CMK (cell line): ENCODE data around the gene PLAU.
"Not testable (repeated sequence)": the region's sequence is repeated elsewhere in the genome, so short reads cannot be mapped to it uniquely, and the experiment has no call there.

Source experiments
- DNase-seq: peaks from one replicate; pipeline ENCODE4 v3.0.0-alpha.2; 2010; ENCODE audit warnings: low read depth

The PLAU gene

DNA sequence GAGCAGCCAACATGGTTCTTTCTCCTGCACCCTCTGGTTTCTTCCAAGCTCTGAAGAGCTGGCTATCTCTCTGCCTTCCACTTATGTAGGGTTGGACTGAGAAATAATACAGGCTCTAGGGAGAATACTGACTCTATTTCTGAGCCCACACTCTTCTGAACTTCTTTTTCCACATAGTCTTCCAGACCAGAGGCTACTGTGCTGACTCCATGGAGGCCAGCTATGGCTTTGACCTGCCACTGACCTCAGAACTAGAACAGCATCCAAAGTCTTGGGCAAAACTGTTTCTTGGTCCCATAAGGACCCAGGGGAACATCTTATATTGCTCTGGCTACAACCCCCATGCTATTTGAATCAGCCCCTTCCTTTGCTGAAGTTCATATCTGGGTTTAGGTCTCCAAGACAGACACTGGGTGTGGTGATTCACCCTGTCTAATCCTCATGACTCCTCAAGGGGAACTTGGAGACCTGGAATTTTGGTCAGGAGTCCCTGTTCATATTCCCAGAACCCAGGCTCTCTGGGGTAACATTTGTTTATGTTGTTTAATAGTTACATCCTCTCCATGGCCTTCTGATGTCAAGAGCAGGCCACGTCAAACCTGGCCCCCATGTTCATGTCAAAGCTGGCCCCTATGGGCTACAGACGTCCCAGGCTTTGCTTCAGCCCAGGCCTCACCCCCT, 12.1 kb upstream of the PLAU start:
- no peak for DNase-seq

DNA sequence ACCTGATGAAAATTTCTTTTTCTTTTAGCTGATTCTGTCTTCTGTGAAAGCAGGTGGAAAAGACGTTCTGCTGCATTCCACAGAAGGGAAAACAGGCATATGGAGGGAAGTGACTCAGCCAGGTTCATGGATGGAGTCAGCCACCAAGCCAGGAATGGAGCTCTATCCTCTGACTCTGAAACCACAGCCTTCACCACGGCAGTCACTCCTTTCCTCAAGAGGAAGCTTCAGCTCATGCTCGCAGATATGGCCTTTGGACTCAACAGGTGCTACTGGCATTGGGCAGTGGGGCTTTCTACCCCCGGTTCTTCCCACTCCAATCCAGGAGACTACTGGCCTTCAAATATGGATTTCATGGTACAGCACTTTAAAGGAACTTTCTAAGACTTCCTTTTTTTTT, 11.5 kb upstream of the PLAU start:
- DNase-seq, result no peak

DNA sequence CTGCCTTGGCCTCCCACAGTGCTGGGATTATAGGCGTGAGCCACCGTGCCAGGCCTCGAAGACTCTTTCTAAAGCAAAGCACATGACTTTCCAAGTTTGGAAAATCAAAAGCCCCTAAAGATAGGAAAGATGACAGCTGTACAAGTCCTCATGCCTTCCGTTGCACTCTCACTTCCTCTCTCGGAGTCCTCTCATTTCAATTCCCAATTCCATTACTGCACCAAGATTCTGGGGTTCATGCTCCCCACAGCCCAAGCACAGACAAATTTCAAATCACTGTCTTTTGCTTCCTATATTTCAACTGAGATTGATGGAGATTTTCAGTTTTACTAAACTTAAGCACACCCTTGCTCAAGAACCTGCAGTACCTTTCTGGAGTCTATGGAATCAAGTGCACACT, 10.9 kb upstream of the PLAU start:
- no peak for DNase-seq

- DNase-seq, result no peak
These were observed 9.7 kb upstream of the PLAU start for GRCh38 chr10:73901261-73901660.

DNA sequence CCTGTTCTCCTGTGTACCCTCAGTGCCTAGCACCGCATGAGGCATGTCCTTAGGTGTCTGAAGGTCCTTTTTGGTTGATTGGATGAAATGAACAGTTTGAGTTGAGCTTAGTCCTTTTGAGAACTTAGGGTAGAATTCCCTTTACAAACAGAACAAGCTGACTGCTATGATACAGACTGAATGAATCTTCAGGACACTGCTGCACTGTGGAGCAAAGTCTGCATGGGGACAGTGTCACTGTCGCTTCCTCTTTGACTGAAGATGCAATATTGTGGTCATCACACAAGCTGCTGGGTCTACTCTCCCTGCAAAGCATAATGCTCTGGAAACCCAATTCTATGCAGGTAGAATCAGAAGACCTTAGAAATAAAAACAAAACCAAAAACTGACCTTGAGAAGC, 8.6 kb upstream of the PLAU start:
- DNase-seq, result no peak

GRCh38 chr10:73905256-73906020, 5.5 kb upstream of the PLAU start:
- DNase-seq, result no peak

DNA sequence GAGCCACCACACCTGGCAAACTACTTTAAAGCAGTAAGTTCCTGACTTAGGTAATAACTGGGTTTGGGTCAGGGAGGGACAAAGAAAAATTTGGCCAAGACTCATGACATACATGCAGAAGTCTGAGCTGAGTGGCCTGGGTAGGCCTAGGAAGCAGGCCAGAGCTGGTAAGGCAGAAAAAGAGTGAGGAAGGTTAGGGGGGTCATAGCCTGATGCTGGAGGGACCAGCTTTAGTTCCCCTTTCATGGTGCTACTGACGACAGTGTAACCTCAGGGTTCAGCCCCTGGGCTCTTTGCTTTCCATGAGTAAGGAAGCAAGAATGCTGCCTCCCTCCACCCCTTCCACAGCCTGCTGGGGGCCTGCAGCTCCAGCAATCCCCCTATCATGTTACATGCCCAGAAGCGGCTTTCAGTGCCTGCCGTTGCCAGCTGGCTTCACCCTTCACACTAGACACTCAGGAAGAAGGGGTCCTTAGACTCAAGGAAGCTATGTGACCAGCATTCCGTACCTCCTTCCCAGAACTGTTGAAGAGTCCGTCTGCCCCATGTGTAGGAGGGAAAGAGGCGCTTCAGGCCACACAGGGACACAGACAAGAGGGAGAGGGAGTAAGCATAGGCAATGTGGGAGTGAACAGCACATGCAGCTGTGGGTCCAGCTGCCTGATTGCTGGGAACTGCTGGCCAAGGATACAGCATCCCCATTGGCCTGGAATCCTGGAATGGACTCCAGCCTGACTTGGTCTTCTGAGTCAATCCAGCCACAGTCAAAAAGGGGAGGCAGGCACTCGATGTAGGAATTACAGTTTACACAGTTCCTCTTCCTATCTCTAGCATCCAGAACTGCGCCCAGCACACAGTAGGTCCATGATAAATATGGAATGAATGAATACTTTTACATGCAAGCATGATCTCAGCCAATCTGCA, 4.1 kb upstream of the PLAU start:
- DNase-seq, result no peak

DNA sequence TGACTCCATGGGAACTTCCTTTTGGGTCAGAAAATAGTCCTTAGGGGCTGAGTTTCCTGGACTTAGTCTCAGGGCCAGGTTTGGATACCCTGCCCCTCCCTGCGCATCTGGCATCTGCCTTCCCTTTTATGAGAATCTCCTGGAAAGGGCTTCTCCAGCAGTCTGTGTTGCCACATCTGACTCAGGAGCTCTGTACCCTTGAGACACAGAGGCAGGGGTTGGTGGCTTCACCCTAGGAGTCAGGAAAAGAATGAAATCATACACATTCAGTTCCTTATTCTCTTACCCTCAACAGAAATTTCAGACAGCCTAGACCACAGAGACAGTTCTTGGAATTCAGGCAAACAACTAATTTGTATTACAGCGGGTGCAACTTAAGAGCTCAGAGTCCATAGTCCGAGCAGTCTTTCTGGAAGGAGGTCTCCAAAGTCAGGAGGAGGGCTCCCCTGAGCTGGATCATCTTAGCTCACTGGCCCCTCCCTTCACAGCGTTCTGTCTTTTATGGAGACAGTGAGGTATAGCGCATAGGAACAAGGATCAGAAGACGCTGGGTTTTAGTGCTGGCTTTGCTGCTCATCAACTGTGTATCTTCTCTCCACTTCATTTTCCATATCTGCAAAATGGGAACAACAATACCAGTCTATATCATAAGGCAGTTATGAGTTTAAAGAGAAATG, 3.0 kb upstream of the PLAU start:
- no peak for DNase-seq

GRCh38 chr10:73908853-73909539, 1.9 kb upstream of the PLAU start:
- no peak for DNase-seq

- DNase-seq, result no peak
These were observed 1.3 kb upstream of the PLAU start for GRCh38 chr10:73909540-73910115.

DNA sequence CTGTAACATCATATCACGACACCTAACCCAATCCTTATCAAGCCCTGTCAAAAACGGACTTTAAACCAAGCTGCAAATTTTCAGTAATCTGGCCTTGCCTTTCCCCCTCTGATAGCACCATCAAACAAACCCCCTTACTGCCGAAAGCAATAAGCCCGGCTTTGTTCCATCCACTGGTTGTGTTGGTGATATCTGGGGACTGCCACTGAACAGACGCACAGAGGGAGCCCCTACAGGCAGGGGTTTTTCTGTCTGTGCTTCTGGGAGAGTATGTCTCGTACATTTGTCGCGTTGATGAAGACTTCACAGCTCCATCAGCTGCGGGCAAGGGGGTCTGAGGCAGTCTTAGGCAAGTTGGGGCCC, 550 bp upstream of the PLAU start:
- DNase-seq, result no peak

GRCh38 chr10:73911553-73912004, 647 bp downstream of the PLAU start:
- no peak for DNase-seq

GRCh38 chr10:73914036-73914435, 3.1 kb downstream of the PLAU start:
- DNase-seq, result no peak

DNA sequence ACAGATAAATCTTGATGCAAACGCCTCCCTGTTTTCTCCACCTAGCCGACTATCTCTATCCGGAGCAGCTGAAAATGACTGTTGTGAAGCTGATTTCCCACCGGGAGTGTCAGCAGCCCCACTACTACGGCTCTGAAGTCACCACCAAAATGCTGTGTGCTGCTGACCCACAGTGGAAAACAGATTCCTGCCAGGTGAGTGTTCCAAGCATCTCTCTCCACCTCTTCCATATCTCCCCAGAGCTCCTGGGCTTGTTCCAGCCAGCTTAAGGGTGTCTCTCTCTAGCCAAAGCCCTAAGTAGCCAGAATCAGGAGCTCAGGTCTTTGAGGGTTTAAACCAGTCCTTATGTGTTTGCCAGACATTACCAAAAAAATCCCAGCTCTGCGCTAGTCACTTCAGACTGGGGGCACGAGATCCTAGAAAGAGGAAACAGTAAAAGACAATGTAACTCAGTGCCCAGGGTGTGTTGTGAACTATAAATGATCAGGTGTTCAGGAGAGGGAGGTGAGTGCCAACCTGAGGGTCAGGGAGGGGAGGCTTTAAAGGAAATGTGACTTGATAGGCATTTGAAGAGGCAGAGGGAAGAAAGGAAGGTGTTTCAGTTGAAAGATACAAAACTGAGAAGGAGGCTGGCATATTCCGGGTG, 4.4 kb downstream of the PLAU start:
- no peak for DNase-seq

GRCh38 chr10:73916761-73917470, 6.0 kb downstream of the PLAU start:
- DNase-seq, result no peak

DNA sequence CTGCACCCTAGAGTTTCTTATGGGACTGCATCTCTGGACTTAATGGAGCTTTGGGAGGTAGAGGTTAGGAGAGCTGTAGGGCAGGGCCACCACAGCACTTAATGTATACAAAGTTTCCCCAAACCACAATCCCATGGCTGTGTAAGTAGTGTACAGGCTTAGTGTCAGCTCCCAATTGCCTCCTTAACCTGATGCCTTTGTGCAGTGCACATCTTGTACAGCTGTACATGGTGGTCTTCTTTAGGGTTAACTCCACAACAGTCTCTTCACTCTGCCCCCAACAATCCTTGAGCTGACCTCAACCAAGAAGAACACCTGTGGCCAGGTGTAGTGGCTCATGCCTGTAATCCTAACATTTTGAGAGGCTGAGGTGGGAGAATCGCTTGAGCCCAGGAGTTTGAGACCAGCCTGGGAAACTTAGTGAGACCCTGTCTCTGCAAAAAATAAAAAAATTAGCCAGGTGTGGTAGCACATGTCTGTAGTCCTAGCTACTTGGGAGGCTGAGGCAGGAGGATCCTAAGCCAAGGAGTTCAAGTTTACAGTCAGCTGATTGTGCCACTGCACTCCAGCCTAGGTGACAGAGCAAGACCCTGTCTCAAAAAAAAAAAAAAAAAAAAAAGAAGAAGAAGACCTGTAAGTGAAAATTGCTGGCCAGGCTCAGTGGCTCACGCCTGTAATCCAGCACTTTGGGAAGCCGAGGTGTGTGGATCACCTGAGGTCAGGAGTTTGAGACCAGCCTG, 6.8 kb downstream of the PLAU start:
- no peak for DNase-seq

- not testable (repeated sequence) for DNase-seq
These were observed 8.5 kb downstream of the PLAU start for GRCh38 chr10:73919481-73919880.

DNA sequence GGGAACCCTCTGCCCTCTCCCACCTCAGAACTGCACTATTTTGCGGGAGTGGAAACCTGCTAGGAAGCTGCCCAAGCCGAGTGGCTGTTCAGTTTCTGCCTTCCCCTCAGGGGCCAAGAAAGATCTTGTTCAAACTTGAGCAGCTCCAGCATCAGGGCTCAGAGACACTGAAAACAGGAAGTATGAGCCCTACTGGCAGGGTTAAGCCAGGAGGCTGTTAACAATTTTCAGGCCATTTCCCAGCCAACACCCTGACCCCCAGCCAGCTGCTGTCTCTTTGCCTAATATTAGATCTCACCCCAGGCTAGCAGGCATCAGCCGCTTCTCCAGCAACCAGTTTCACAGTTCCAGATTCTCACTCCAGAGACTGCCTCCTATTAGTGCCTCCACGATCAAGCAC, 9.2 kb downstream of the PLAU start:
- no peak for DNase-seq
